Measurements from ENCODE around the gene CPPED1.

CPPED1 gene

DNA sequence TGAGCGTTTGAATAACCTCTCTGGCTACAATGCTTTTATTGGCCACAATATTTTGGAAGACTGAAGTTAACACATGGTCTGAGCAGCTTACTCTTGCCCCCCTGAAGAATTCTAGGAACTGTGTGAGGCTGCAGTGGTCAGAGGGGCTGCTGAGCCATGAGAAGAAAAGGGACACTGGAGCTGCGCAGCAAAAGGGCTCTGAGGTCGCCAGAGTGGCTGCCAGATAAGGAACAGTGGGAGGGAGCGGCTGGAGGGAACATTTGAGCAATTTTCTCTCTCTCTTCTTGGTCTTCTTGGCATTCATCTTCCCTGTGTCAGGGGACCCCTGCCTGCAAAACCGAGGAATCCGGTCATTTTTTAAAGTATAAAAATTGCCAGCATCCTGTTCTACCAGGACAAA is 66.1 kb downstream of the CPPED1 start:
- no peak for DNase-seq (ENCODE audit: low read depth in 3 of 3)

DNA sequence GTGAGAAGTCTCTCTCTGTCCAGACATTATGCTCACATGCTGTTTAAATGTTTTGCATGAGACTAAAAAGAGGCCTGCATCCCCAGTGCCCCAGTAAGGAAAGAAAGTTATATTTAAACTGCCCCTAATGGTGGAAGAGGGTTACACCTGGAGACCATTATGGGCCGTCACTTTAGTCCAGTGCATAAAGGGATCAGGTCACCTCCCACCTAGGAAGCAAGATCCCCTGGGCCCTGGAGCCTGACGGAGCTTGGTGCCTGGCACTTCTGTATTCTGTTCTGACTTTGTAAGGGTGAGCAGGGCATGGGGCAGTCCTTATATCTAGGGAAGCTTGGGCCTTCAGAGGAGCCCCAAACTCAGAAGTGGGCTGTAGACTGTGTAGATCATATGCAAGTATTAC is 67.9 kb downstream of the CPPED1 start:
- DNase-seq (ENCODE audit: low read depth in 3 of 3), result no peak

DNA sequence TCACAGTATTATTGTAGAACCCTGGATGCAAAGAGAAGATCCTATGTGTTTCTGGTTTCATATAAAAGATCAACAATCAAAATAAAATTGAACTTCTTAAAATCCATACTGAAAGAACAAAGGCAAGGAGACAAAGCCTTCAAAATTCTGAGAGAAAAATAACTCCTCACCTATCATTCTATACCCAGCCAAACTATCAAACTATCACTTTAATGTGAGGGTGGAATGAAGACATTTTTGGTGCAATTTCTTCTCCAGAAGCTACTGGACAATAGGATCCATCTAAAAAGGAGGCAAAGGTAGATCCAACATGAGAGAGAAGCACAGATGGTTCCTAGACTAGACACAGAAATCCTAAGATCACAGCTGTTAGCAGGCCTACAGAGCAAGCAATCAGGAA is 71.1 kb downstream of the CPPED1 start:
- no peak for DNase-seq (ENCODE audit: low read depth in 3 of 3)

DNA sequence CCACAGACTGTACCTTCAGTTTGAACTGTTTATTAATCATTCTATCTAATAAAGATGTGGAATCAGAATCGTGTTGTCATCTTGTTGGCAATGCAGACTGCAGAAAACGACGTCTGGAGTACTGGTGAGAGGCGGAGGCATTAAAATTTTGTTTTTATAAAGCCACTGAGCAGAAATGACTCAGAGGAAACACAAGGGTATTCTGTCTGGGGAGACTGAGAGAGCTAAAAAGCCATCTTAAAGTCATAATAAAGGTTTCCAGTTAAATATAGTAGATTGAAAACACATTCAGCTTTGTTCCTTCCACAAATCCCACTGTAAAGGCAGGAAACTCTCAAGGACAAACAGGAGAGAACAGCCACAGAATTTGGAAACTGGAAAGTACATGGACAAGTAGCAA is 74.2 kb downstream of the CPPED1 start:
- no peak for DNase-seq (ENCODE audit: low read depth in 3 of 3)

DNA sequence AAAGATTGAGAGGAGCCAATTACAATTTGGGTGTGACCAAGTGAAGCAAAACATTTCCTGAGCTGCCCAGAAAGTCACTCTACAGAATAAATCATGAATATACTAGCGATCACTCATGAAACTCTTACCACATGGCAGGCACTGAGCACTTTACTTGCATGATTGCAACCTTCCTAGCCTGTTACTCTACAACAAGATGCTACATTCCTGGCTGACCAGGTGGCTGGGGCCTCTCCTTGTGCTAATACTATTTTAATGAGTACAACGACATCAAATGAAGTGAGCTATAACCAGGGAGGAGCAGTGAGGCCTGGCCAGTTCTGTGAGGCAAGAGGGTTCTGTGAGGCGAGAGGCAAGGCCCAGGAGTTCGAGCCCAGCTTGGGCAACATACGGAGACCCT is 75.2 kb downstream of the CPPED1 start:
- no peak for DNase-seq (ENCODE audit: low read depth in 3 of 3)

DNA sequence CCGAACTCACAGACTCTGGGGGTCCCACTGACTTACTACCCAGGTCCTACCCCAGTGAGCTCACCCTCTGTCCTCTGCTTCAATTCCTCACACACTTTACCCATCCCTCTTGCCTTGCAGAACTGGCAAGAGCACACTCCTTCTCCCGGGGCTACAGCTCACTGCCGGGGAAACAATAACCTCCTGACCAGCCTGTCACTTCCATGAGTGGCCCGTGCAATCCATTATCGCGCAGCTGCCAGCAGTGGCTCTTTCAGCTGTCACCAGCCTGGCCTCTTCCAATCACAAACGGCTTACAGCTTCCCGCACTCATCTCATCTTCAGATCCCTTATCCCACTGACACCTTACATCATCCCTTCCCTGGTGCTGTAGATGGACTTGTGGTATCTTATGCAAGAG is 79.5 kb downstream of the CPPED1 start:
- DNase-seq (ENCODE audit: low read depth in 3 of 3), result no peak

DNA sequence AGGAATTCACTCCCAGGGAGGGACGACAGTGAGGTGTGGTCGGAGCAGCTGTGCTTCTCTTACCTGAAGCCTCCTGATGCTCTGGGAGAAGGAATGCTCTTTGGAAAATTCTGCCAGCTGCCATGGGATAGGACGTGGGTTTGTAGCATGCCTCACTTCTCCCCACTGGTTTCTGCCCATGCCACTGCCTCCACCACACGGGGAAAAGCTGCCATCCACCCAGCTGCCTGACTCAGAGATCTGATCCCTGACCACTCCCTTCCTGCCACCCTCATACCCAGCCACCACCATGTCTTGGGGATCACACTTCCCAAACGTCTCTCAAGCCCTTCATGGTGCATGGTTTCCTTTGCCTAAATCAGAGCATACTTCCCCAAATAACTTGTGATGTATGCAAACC is 80.0 kb downstream of the CPPED1 start:
- DNase-seq (ENCODE audit: low read depth in 3 of 3), result no peak

DNA sequence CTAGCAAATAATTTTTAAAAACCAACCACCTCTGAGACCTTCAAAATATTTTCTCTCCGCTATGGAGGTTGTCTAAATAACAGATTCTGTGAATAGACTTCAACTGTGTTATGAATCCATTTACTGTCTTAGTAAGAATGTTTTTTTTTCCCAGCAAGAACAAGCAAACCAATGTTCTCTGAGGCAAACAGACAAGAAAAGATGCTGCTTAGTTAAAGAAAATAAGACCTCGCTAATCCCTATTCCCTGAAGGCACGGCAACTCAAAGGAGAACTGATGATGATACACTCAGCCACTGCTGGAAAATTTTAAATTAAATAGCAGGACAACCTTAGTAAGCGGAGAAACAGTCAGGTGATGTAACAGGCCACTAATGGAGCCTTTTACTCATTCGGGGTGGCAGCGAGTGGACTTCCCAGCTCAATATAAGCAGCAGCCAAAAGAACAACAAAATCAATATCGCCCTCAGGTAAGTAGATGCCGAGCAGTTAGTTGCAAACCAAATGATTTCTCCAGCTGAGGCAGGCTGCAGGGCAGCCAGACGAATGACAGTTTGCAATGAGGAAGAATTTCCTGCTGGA is 81.8 kb downstream of the CPPED1 start:
- no peak for DNase-seq (ENCODE audit: low read depth in 3 of 3)

DNA sequence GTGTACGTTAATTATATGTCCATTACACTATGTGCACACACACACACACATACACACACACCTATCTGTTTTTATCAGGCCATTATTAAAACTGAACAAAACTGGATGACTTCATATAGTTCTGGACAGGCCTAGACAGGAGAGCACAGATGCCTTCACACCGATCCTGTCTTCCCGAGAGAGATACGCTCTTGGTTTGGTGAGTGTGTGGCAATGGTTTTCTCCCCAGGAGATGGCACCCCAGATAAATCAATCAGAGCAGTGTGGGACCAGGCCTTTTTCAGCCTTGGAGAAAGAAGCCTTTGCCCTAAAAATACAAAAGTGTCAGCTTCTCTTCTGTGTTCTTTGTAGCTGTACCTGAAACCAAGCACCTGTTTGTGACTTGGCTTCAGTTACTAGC is 83.7 kb downstream of the CPPED1 start:
- DNase-seq (ENCODE audit: low read depth in 3 of 3), result no peak

DNA sequence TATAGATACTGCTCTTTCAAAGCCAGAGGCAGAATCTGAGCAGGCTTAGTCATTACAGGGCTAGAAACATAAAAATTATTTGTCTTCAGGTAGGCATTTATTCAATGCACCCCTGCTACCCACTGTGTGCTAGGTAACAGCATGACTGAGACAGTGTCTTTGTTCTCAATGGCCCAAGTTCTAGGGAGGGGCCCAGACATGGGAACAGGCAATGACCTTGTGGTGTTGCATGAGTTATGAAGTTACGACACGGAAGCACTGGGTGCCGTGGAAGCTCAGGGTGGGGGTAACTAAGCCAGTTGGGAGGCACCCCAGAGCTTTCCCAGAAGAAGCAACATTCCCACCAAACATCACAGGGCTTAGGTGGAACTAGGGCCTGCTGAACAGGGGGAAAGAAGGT is 87.0 kb downstream of the CPPED1 start:
- no peak for DNase-seq (ENCODE audit: low read depth in 3 of 3)

DNA sequence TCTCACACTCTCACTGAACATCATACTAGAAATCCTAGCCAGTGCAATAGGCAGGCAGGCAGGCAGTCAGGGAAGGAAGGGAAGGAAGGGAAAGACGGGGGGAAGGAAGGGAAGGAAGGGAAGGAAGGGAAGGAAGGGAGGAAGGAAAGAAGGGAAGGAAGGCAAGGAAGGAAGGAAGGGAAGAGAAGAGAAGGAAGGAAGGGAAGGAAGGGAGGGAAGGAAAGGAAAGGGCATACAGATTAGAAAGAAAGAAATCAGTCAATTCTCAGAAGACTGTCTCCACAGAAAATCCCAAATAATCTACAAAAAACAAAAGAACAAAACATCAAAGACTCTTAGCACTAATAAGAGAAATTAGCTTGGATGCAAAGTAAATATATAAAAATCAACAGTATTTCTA is 93.9 kb downstream of the CPPED1 start:
- DNase-seq (ENCODE audit: low read depth in 3 of 3), result no peak

DNA sequence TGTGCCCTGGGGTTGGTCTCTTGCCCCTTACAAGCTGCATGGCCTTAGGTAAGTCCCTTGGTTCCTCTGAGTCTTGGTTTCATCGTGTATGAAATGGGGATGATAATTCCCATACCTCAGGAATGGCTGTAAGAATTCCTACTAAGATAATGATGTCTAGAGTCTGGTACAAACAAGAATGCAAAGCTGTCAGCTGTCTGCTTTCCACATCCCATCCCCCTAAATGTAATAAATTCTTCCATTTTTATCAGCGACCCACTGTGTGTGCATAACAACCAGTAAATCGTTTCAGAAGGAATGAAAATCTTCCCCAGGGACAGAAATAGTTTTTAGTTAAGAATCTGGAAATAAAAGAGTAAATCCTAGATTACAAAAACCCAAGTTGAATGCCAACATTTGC is 95.4 kb downstream of the CPPED1 start:
- no peak for DNase-seq (ENCODE audit: low read depth in 3 of 3)

DNA sequence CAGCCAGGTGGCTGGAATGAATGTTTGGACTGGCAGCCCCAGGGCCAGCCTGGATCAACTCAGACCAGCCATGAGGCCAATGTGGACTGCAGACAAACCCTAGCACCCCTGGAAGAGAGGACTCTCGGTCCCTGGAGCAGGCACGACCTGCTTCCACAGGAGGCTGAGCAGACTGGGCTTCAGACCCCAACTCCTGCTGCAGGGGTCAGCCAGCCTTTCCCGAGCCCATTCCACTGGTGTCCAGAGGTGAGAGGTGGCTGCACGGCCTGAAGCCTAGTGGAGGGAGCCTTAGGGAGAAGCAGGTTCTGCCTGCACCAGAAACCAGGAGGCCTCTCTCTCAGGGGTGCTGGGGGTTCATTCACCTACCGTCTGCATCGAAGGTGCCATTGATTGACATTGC is 97.1 kb downstream of the CPPED1 start:
- DNase-seq (ENCODE audit: low read depth in 3 of 3), result no peak

DNA sequence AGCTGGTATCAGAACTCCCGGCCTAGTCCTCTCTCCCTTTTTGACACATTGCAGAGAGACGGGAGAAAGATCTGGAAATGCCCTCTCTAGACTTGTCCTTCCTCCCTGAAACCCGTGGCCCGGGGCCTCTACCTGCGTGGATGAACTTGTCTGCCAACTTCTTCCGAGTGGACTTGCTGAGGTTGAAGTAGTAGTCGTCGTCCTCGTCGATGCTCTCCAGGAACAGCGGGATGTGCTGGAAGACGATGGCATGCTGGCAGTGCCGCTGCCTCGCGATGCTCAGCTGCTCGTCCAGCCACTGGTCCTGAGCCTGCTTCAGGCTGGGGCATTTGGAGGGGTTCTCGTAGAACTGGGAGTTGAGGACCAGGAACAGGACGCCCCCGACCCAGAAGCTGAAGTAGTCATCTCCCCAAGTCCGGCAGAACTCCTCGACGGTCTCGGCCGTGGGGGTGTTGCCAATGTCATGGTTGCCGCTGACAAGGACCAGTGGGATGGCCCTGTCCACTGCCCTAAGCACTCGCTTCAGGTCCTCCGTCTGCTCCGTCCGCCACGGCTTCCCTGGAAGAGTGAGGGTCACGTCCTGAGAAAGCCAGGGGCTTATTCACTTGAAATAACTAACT is 99.1 kb downstream of the CPPED1 start:
- DNase-seq (ENCODE audit: low read depth in 3 of 3), result no peak

DNA sequence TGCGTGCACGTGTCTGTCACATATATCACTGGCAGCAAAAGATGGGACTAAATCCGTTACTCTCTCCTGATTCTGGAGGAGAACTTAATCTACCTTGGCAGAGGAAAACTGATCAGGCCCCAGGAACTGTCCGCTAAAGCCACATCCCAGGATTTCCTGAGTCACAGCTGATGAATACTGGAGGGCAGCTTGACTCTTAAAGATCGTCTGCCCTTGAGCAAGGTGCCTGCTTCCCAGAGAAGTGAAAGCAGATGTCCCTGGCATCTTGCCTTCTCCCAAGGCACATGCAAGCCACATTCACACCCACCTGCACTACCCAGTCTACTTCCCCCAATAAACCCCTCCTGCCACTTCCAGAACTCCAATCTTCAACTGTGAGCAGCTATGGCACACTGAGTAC is 99.8 kb downstream of the CPPED1 start:
- DNase-seq (ENCODE audit: low read depth in 3 of 3), result no peak

DNA sequence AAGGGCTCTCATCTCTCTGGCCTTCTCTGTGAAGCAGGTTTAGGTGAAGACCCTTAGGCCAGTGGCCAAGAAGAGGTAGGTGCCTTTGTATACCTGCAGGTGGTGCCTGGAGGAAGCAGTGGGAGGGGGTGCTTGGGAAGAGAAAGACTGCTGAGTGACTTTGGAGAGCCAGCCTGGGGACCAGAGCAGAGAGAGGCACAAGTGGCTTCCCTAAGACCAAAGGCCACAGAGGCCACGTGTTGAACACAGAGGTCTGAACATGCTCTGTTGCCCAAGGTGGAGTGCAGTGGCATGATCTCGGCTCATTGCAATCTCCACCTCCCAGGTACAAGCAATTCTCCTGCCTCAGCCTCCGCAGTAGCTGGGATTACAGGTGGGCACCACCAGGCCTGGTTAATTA is 103.5 kb downstream of the CPPED1 start:
- no peak for DNase-seq (ENCODE audit: low read depth in 3 of 3)

DNA sequence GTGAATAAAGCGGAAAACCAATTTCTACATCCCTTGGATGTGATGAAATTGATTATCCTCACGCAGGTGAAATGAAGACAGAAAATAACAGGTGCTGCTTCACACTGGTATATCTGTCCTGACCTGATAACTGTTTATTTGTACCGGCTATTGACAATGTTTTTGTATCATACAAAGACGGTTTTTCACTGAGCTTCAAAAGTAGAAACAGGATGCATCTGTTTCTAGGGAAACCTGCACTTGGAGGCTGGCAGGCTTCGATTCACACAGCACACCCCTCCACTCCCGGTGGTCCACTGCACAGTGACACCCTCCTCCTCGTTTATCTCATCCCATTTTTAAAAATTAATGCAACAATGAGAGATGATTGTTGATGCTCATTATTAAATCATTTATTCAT is 104.5 kb downstream of the CPPED1 start:
- DNase-seq (ENCODE audit: low read depth in 3 of 3), result no peak

DNA sequence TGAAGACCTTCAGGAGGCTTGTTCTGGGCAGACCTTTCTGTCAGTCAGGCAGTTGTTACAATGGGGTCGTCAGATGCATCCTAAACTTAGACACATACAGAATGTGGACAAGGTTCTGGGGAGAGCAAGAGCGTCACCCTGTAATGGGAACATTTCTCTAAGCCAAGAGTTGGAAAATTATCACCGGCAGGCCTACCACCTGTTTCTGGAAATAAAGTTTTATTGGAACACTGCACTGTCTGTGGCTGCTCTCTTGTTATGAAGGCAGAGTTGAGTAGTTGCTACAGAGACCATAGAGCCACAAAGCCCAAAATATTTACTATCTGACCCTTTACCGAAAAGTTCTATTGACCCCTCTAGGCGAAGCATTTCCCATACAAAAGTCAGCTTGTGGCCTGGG is 106.2 kb downstream of the CPPED1 start:
- DNase-seq (ENCODE audit: low read depth in 3 of 3), result no peak

DNA sequence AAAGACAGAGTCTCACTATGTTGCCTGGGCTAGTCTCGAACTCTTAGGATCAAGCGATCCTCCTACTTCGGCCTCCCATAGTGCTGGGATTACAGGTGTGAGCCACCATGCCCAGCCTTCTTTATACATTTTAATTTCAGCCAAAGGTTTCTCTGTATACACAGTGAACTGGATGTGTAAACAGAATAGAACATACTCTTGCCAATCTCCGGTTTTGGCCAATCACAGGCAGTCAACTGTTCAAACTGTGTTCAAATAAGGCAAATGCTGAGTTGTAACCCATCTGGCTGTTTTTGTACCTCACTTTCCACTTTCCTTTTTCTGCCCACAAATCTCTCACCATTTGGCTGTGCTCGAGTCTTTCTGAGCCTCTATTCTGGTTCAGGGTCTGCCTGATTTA is 108.2 kb downstream of the CPPED1 start:
- DNase-seq (ENCODE audit: low read depth in 3 of 3), result no peak

DNA sequence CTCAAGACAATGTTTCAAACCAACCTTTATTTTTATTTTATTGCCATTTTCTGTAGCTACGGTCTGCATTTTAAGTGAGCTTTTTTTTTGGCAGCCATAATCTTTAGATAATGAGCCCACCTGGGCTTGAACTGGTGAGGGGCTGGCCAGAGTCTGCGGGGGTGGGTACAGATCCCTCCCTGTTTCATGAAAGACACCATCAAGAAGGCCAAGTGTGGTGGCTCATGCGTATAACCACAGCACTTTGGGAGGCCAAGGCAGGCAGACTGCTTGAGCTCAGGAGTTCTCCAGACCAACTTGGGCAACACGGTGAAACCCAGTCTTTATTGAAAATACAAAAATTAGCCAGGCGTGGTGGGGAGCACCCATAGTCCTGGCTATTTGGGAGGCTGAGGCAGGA is 113.7 kb downstream of the CPPED1 start:
- DNase-seq (ENCODE audit: low read depth in 3 of 3), result no peak

DNA sequence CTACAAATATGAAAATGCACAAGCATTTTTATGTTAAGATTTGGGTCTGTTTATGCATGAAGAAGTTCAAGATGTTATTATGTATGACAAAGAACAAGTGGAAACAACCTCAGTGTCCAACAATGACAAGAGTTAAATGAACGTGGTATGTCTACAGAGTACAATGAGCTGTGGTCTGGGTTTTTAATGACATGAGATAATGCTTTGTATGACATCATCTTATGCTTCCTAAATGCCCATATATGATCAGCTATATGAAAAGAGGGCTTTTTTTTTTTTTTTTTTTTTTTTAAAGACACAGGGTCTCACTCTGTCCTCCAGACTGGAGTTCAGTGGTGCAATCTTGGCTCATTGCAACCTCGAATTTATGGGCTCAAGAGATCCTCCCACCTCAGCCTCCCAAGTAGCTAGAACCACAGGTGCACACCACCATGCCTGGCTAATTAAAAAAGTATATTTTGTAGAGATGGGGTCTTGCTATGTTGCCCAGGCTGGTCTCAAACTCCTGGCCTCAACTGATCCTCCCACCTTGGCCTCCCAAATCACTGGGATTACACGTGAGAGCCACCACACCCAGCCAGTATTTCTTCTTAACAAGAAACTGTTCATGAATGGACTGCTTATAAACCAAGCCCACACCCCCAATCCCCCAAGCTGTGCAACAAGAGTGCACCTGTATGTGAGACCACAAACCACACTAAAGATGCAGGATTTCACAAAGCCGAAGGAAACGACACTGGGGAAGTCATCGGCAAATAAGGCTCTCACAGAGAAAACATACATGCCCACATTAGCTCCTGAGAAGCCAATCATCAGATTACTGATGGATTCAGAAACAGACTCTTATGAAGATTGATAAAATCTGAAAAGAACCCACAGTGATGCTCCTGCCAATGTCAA is 114.5 kb downstream of the CPPED1 start:
- DNase-seq (ENCODE audit: low read depth in 3 of 3), result no peak

DNA sequence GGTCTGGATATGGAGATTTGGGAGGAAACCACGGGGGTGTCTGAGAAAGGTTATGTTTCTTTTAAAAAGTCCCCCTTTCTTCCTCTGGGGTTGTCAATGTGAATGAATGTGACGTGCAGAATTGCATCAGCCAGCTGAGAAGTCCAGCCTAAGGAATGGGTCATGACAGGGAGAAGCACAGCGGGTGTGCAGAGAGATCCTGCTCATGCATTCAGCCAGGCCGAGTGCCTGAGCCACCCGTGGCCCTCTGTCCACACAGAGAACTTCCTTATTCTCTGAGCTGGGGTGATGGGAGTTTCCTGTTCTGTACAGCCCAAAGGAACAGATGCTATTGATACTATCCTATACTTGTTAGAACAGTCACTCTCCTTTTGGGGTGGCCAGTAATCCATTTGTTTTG is 117.9 kb downstream of the CPPED1 start:
- no peak for DNase-seq (ENCODE audit: low read depth in 3 of 3)

DNA sequence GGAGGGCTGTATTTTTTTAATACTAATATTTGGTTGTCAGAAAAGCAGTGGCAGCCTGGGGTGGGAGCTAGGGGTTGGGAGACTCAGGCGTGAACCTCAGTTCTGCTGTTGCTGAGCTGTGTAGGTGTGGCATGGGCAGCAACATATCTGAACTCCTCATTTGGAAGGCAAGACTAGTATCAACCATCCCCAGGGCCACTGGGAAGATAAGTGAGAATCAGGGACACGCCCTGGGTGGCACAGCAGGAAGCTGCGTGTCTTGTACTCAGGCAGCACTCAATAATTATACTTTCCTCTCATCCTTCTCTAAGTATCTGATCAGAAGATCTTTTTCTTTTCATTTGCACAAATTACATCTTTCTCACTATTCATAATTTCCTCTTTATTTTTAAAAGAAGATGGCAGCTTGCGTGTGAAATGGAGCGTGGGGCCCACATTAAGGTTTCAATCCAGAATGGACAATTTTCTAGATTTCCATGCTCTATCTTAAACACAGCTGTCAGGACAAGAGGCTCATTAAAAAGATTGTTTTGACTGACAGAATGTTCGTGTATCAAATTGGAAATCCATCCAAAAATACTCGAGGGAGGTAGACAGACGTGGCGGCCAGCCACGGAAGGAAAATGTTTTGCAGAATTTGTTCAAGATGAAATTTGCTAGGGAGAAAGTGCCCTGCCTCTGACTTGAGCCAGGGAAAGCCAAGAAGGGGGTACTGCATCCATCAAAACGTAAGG is 121.1 kb downstream of the CPPED1 start:
- DNase-seq (ENCODE audit: low read depth in 3 of 3), result no peak

Measured in stimulated activated CD4-positive, alpha-beta T cell treated with anti-CD3 and anti-CD28 coated beads, TNF-alpha, amount 100 ng/mL, for 4 hours (primary cell).